COR-L47 (cell line): ENCODE results near the gene CLCNKB.
A peak's percentile ranks its signal among the peaks of the same experiment; 100 is the strongest.
"Not testable (repeated sequence)": the region's sequence is repeated elsewhere in the genome, so short reads cannot be mapped to it uniquely, and the experiment has no call there.

Experiments used
- DNase-seq: peaks from one replicate; lab custom pipeline; 2025; lab: John Stamatoyannopoulos, UW

CLCNKB gene

DNA sequence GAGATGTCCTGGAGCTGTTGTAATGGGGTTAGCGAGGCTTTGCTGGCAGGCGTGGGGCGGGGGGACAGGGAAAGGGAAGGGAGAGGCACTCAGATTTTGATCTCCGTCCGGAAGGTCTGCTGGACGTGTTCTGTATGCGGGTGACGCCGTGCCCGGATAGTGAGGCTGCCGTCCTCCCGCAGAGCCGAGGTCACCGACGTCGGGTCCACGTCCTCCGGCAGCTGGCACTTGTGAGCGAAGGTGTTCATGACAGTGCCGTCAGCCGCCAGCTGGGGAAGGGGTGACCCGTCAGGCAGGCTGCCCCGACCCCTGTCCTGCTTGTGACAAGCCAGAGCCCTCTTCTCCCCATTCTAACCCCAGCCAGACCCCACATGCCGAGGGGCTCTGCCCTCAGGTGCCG is 28.1 kb upstream of the CLCNKB start:
- DNase-seq: no peak

DNA sequence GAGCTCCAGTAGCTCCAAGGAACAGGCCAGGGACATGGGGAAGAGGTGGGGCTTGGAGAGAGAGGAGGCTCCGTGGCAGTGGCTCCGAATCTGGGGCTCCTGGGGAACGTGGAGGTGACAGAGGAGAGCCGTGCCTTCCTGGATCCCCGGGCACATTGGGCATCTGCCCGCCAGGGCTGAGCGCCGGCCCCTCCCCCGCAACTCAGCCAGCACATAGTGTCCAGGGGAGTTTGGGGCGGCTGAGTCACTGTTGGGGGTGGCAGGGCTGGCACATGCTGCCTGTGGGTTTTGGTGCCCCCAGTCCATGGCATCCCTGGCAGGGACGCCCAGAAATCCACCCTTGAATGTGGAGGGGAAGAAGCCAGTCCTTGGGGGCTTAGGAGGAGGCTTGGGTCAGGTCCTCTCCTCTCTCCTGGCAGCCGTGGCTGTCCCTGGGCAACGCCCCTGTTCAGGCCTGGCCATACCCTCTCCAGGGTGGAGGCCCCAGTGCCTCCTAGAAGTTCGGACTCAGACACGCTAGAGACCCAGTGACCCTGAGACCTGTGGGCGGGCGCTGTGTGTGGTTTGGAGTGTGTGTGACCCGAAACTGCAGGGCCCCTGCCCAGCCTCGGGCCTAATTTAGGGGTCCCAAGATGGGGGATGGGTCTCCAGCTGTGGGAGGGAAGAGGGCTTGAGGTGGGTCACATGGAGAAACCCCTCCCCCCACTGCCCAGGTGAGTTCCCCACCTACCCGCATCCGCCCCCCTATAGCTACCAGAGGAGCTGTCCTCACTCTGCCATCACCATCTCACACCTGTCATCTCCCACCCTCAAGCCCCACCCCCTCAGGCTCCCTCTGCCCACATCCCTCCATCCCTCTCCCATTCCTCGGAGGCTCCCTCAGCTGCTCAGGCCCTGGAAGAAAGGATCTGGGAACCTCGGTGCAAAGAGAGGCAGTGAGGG is 27.4 kb upstream of the CLCNKB start:
- no peak for DNase-seq

DNA sequence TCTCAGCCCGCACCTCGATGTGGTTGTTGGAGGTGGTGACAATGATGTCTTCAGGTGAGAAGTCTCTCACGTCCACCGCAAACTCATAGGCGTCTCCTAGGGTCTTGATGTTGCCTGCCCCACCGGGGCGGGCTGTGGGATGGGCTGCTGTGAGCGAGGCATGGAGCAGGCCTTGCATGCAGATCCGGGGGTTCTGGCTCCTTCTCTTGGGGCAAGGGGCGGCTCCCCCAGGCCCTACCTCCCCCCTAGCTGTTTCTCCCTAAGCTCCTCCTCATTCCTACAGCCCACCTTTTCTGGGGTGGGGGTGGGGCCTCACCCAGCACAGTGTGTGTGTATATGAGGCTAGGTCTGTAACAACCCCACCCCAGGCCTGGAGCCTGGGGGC is 26.5 kb upstream of the CLCNKB start:
- no peak for DNase-seq

DNA sequence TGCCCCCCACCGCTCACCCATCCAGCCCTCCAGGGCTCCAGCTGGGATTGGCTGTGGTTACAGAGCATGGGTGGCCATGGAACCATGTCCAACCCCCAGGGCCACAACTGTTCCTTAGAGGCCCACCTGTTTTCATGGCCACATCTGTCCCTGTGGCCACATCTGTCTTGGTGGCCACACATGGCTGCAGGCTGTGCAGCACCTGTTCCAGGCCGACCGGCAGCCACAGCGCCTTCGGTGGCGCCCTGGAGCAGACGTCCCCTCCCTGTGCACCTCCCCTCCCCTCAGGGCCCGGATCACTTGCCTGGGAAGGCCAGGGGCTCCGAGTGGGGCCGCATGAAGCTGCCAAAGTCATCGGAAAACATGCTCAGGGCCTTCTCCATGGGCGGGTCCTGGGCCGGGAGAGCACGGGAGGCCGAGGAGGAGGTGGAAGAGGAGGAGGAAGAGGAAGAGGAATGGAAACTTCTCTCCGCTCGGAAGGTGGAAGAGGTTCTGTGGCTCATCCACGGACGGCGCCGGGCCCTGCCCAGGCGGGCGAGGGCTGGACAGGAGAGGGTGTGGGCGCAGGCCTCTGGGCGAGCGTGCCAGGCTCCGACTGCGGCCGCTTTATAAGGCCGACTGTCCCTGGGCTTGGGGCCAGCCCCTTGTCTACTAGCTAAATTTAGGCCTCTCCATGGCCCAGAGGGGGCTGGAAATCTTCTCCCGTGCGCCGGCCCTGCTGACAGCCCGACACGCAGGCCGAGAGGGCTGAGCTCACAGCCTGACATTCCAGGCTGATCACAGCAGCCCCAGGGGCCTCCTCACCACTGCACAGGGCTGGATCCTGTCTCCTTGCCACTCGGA is 25.9 kb upstream of the CLCNKB start, which contains the start of gene HSPB7:
Gene HSPB7, minus strand, starts transcription at position 583 of the 843 bp plus-strand sequence. Its CDS starts 80 bp downstream, at position 503.
- DNase-seq: no peak

DNA sequence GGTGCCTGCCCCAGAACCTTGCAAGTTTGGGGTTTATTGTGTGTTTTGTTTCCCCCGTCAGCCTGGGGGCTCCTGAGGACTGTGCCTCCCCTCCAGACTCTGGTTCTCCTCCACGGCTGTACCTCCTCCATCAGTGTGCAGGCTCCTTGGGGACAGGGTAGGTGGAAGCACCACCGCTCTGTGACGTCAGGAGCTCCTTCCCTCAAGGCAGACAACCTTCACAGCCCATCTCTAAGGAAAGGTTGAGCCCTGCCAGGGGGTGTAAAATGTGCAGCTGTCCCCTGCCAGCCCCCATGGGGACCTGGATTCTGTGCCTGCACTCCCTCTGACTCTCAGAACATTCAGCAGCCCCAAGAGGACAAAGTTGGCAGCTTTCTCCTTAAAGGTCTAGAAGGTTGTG is 25.3 kb upstream of the CLCNKB start:
- no peak for DNase-seq

DNA sequence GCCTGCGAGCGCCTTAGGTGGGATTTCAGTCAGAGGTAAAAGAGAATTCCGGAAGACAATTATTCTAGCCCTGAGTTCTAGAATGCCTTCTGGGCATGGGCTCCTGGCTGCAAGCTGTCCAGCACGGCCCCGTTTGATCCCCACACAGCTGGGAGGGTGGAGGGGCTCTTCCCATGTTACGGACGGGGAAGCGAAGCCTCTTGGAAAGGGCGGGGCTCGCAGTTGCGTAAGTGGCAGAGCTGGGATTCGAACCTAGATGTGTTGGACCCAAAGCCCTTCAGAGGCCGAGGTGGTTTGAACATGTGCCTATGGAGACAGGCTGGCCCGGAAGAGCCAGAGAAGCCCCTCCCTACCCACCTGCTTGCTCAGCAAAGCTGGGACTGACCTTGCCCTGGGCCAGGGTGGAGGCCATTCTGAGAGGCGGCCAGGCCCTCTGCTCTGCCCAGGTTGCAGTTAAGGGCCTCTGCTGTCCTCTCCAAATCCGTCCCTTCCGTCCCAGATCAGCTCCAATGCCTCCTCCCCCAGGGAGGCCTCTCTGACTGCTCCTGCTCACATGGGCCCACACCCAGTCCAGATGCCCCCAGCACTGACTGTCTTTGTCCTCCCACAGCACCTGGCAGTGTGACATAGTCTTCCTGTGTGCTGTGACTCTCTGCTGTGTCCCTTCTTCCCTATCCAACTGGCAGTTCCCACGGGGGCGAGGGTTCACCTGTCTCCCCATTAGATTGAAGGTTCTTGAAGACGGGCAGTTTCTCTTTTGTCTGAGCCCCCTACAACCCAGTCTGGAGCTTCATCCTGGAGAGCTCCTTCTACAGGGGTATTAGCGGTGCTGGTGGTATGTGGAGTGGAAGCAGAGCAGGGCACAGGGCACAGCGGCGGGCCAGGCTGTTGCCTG is 24.6 kb upstream of the CLCNKB start:
- no peak for DNase-seq

DNA sequence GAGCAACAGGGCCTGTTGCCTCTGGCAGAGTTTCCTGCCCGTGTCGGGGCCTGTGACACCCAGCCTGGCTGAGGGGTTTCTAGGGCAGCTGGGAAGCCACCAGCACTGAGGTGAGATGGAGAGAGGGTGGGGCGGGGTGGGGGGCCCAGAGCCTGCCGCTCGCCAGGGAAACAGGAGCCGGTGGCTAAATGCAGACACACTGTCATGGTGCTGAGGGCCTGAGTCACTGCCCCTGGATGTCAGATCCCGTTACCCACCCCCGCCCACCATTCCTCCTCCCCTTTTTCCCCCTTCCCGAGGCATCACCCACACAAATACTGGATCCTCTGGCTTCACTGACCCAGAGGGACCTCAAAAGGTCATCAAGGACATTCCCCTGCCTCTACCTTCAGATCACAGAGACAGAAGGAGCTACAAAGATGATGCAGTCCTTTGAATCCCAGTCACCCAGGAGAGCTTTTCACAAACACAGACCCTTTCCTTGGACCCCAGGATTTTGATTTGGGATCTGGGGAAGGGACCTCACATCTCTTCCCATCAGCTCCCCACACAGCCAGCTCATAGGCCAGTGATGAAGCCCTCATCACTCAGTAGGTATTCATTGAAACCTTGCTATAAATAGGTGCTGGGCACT is 23.8 kb upstream of the CLCNKB start:
- DNase-seq: no peak

DNA sequence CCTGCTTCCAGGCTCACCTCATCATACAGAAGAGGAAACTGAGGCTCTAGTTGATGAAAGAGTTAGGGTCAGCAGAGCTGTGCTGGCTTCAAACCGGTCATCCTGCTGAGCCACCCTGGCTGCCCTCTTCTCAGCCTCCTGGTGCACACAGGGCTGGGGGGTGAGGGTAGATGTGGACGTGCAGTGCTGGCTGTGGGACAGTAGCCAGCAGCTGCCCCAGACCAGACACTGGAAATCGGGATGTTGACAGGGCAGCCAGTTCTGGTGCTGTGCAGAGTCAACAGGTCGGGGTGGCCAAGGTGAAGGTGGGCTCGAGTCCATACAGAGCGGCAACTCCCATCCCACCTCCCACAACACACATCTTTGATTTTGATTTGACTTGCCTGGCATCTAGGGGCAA is 23.3 kb upstream of the CLCNKB start:
- no peak for DNase-seq

DNA sequence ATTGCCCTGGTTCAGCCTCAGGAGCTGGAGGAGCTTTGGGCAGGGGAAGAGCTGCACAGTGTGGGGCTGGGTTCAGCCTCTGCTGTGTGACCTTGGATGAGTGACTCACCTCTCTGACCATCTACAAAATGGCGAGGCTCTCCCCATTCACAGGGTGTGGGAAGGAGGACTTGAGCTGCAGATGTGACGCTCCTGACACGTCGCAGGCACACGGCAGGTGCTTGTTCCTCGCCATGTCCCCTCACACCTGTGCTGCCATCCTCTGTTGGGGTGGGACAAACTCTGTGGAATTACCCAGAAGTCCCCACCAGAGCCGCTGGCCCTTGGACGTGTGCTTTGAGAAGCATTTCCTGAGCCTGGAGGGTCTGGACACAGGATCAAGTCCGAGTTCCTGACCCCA is 22.7 kb upstream of the CLCNKB start:
- DNase-seq: not testable (repeated sequence)

DNA sequence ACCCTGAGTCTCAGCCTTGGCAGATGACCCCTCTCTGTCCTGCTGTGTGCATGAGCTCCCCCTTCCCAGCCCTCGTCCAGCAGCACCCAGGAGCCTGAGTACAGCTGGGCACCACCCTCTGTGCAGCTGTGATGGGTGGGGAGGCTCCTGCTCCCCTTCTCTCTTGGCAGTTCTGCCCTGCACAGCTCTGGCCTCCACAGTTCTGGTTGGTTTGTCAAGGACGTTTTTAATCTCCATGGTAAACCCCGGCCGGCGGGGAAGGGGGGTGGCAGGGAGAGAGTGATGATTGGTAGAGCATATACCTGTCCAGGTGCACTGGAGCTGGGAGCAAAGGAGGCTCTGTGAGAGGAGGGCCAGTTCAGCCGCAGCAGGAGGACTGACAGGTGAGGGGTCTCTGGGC is 21.9 kb upstream of the CLCNKB start, which contains the start of gene CLCNKA:
Gene CLCNKA, plus strand, starts transcription at position 356 of the 400 bp plus-strand sequence. CDS start 584 bp downstream, outside the sequence.
- no peak for DNase-seq

DNA sequence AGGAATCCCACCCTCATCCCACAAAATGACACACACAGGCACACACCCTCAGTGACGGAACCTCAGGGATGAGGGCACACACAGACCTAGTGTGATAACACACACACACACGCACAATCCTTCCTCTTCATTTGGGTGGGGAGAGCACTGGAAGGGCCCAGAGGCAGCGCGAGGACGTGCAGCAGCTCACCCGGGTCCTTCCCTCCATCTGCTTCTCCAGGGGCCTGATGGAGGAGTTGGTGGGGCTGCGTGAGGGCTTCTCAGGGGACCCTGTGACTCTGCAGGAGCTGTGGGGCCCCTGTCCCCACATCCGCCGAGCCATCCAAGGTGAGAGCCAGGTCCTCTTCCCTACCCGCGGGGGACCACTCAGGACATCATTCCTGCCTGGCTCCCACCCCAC is 21.2 kb upstream of the CLCNKB start:
- no peak for DNase-seq

DNA sequence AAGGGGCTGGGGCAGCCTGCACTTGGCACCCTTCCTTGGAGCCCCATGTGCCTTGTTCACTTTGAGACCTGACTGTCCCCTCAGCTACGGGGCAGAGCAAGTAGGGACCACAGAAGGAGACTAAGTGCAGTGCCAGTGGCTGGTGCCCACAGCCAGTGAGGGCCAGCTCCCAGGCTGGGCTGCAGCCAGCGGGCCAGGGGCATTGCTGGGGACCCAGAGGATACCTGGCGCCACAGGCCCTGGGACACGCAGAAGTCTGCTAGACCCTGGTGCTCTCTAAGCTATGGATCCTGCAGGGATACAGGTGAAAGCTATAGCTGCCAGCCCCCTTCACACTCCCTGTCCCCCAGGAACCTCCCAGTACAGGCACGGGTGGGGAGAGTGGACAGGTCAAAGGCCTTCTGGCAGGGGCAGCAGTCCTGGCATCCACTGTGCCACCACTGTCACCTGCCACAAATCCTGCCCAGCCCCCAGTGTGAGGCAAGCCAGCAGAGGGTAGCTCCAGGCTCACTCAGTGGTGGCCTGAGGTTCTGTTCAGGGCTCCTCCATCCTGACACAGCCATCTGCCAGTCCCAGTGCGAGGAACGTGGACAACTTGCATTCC is 20.4 kb upstream of the CLCNKB start:
- no peak for DNase-seq

DNA sequence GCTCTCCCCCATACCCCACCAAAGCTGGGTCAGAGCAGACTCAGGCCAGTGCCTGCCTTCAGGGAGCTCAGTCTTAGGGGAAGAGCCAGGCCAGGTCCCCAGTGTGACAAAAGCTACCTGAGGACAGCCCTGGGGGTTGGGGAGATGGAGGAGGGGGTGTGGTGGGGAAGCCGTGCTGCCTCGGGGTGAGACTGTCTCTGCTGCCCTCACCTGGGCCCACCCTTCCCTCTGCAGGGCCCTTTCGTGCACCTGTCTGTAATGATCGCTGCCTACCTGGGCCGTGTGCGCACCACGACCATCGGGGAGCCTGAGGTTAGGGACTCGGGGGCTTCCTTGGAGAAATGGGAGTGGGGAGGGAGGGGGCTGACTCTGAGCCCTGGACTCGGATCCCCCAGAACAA is 17.3 kb upstream of the CLCNKB start:
- DNase-seq: not testable (repeated sequence)

DNA sequence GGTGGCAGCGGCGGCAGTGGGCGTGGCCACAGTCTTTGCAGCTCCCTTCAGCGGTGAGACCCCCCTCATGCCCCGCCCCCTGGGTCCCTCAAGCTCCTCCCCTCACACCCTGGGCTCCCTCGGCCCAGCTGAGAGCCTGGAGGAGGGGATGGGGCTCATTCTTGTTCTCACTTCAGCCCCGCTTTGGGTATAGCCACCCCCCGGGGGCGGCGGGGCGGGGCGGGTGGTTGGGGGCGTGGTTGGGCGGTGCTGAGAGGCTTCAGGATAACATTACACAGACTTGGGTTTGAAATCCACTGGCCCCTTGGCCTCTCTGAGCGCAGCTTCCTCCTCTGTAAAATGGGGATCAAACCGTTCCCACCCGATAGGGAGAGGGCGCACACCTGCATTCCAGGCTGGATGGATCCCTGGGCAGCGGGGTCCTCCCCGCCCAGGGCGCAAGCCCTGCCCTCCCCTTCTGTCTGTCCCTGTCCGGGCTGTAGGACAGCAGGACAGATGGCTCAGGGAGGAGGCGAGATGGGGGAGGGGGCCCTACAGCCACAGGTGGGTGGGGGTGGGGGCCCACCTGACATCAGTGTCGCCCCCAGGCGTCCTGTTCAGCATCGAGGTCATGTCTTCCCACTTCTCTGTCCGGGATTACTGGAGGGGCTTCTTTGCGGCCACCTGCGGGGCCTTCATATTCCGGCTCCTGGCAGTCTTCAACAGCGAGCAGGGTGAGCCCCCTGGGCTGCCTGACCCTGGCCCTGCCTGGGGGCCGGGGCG is 16.7 kb upstream of the CLCNKB start:
- DNase-seq: no peak

DNA sequence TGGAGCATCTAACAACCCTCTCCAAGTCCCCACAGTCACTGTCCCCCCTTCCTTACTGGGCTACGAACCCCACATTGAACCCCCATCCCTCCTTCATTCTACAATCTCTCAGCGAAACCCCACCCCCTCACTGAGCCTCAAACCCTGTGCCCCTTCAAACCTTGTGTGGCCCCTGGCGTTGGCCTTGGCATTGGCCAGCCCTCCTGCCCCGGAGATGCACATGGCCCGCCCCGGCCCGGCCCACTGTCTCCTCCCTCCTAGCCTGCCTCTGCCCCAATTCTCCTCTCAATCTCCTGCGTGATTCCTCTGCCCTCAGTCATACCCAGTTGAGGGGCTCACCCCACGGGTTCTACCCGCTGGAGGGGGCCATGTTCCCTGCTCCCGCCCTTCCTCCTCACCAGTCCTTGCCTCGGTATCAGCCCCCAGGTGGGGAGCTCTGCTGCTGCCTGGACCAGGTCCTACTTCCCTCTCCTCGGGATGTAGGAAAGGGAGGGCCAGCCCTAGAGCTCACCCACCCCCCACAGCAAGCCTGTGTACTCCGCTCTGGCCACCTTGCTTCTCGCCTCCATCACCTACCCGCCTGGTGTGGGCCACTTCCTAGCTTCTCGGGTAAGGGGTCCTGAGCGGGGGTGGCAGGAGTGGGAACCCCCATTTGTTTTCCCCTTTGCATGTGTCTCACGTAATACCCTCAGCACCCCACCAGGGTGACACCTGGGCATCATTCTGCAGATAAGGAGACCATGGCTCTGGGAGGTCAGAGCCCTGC is 15.2 kb upstream of the CLCNKB start:
- DNase-seq: no peak

DNA sequence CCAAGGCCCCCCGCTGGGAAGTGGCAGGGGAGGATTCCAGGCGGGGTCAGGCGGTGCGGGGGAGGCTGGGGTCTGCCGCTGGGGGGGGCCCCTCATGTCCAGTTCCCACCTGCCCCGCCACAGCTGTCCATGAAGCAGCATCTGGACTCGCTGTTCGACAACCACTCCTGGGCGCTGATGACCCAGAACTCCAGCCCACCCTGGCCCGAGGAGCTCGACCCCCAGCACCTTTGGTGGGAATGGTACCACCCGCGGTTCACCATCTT is 14.6 kb upstream of the CLCNKB start:
- DNase-seq: not testable (repeated sequence)

DNA sequence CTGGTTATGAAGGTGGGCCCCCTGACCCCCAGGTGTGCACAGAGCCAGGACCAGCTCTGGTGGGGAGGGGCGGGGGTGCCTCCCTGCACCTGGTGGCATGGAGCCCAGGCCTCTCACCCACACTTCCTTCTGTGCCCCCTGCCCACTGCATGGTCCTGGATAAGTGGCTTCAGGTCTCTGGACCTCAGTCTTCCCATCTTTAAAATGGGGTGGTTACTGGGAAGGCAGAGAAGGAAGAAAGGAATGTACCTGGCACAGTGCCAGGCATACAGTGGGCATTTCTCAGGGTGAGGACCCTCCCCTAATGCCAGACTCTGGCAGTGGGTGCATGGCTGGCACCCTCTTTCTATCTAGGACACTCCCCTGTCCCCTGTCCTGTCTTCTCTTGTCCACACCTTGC is 14.3 kb upstream of the CLCNKB start:
- DNase-seq: no peak

DNA sequence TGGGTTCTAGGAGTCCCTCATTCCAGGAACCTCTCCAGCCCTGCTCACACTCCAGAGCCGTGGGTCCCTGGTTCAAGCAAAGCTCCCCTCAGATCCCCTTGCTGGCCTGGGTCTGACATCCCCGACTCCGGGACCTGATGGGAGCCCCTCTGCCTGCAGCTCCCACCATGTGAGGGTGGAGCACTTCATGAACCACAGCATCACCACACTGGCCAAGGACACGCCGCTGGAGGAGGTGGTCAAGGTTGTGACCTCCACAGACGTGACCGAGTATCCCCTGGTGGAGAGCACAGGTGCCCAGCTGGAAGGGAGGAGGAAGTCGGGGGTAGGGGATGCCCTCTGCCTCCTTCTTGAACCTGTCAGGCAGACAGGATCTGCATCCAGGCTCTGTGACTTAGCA is 12.0 kb upstream of the CLCNKB start:
- DNase-seq: no peak

DNA sequence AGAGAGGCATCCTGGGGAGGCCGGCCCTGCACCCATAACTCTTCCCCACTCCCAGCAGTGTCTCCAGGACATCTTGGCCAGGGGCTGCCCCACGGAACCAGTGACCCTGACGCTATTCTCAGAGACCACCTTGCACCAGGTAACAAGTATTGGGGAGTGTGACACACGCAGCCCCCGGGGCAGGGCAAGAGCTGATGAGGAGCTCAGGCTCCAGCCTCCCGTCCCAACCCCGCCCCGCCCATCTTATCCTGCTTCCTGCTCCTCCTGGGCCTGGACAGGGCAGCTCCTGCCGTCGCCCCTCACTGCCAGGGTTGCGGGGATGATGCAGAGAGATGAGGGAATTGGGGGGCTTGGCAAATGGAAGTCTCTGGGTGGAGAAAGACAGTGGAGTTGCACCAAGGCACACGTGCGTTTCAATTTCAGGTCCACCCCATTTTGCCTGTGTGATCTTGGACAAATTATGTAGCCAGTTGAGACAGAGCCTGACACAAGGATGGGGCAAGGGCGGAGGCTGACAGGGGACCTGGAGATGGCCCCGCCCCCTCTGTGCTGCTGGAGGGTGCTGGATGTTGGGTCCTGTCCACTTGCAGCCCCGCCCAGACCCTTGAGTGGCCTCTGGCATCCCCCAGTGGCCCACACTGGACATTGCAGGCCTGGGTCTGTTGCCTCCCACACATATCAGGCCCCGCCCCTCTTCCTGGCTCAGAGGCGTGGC is 11.0 kb upstream of the CLCNKB start:
- DNase-seq: peak; percentile 76
